WTC11 (cell line): Measurements from ENCODE around the gene GSK3B.

Experiments used
- CREM ChIP-seq: sonication (generic); formaldehyde crosslinking; IDR thresholded peaks from 2 replicates; pipeline ENCODE4 v1.8.1; 2022; ENCODE audit warnings: mild to moderate bottlenecking, missing genetic modification reagents, moderate library complexity
- ZNF138 ChIP-seq: sonication (generic); formaldehyde crosslinking; conservative IDR thresholded peaks from 2 replicates; pipeline ENCODE4 v1.8.1; 2022; ENCODE audit warnings: mild to moderate bottlenecking, moderate library complexity, missing genetic modification reagents
- ZNF281 ChIP-seq: sonication (generic); formaldehyde crosslinking; IDR thresholded peaks from 2 replicates; pipeline ENCODE4 v1.8.0; 2023; ENCODE audit warnings: mild to moderate bottlenecking, missing genetic modification reagents
- TF ChIP-seq, protein P1 (sequence below): fragments of 200-600 bp; IDR thresholded peaks from 2 replicates; pipeline ENCODE4 v1.8.0; 2022; ENCODE audit warnings: antibody characterized with exemption

DNA sequence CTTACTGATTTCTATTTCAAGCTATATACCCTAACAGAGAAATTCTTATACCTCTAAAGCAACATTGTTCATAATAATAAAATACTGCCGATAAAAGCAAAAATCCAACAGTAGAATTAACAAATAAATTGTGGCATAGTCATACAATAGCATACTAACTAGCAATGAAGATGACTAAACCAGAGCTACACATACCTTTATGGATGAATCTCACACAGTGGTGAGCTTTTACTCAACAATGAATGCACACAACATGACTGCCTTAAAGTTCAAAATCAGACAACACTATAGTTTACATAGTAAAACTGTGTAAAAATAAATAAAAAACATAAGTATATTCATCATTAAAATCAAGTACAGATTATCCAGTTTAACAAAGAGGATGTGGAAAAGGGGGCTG is 213.3 kb downstream of the GSK3B start:
- TF ChIP-seq CREM (no peak), ZNF281 (CRISPR knock-in tag) (no peak), ZNF138 (CRISPR knock-in tag) (no peak)
- TF ChIP-seq, protein P1, sequence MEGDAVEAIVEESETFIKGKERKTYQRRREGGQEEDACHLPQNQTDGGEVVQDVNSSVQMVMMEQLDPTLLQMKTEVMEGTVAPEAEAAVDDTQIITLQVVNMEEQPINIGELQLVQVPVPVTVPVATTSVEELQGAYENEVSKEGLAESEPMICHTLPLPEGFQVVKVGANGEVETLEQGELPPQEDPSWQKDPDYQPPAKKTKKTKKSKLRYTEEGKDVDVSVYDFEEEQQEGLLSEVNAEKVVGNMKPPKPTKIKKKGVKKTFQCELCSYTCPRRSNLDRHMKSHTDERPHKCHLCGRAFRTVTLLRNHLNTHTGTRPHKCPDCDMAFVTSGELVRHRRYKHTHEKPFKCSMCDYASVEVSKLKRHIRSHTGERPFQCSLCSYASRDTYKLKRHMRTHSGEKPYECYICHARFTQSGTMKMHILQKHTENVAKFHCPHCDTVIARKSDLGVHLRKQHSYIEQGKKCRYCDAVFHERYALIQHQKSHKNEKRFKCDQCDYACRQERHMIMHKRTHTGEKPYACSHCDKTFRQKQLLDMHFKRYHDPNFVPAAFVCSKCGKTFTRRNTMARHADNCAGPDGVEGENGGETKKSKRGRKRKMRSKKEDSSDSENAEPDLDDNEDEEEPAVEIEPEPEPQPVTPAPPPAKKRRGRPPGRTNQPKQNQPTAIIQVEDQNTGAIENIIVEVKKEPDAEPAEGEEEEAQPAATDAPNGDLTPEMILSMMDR, result no peak
